Upper lobe of right lung (tissue), 1 donor: ENCODE measurements around the gene ZNF385B. TPM values are rescaled to one million over a fixed set of nuclear protein-coding genes. Genes with fewer than 3 reads are reported as not detected.

Experiments
- ATAC-seq: fragments of 200-7000 bp; cut with Tn5 transposase; one replicate; pipeline ENCODE4 v1.9.1; 2020; ENCODE audit warnings: mild to moderate bottlenecking, moderate library complexity
- DNase-seq: peaks from one replicate; pipeline ENCODE4 v3.0.0-alpha.2; 2020
- H3K27ac ChIP-seq: fragments of 200-600 bp; one replicate; pipeline ENCODE4 v1.8.0; 2022
- H3K27me3 ChIP-seq: fragments of 200-600 bp; one replicate; pipeline ENCODE4 v1.8.0; 2022; ENCODE audit warnings: mild to moderate bottlenecking
- H3K36me3 ChIP-seq: fragments of 200-600 bp; one replicate; pipeline ENCODE4 v1.8.0; 2022
- H3K4me1 ChIP-seq: fragments of 200-600 bp; one replicate; pipeline ENCODE4 v1.8.0; 2022
- H3K4me3 ChIP-seq: fragments of 200-600 bp; one replicate; pipeline ENCODE4 v1.8.0; 2022; ENCODE audit warnings: mild to moderate bottlenecking
- H3K9me3 ChIP-seq: fragments of 200-600 bp; one replicate; pipeline ENCODE4 v1.8.0; 2022
- CTCF ChIP-seq: fragments of 200-600 bp; IDR thresholded peaks from one replicate; pipeline ENCODE4 v1.8.0; 2022; ENCODE audit warnings: antibody characterized with exemption
- intact Hi-C: fragments of 100-400 bp; cut with DNase I; formaldehyde crosslinking; loops from one replicate; pipeline ENCODE4 v1.11.0; 2022
- total RNA-seq: library from RNA; stranded (reverse); fragmentation: NEBNext Ultra II Directional; extraction: Animal tissue kit (Norgen Biotek cat#: 25700); gene quantifications from one replicate; pipeline ENCODE4 v1.2.1, GENCODE V29; 2021
- donor health status: DM: no; HTN: yes; CAD: no; lungs with severe emphysema.

Gene ZNF385B
- total RNA-seq, 1 donor from 2014 or later: 62.3 TPM

DNA sequence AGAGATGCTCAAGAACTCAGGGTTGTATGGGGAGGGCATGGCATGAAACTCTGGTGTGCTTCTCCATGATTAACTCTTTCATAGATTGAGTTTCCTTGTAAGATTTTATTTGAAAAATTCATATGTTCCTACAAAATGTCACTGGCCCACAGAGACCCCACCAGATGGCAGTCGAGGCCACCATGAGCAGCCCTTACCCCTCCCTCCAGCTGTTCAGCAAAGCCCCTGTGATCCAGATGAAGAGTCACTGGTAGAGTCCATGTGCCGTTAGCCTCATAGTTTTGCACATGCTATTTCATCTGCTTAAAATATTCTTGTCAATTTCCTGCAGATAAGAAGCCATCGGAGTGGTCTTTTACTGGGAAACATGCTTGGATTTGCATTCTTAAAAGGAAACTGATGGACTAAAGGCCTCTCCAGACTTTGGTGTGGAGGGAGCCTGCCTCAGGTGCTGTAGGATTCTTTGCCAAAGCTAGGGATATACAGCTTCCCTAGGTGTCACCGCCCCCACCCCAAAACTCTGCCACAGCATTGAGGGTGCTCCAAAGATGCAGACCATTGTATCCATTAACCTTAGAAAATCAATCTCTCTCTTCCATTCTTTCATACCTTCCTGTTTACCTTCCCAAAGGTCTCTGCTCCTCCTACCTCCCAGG lies 18.8 kb downstream of the ZNF385B start:
- Histone ChIP-seq H3K36me3 (no peaks in the 10 kb centered on the region), H3K27ac (no peak overlapping the region), H3K4me1 (no peaks in the 10 kb centered on the region), H3K9me3 (no peaks in the 10 kb centered on the region), H3K4me3 (no peak overlapping the region), H3K27me3 (no peaks in the 10 kb centered on the region)
- peak; percentile 28 for TF ChIP-seq CTCF
- DNase-seq: no peak
- intact Hi-C loops: no loop called here
- ATAC-seq: no peak

GRCh38 chr2:179840840-179841239 lies 20.6 kb downstream of the ZNF385B start:
- no peaks in the 10 kb centered on the region for H3K4me1 ChIP-seq
- DNase-seq (no peak), ATAC-seq (no peak)
- no peak for TF ChIP-seq CTCF
- H3K4me3 ChIP-seq: no peak overlapping the region
- H3K27me3 ChIP-seq: no peaks in the 10 kb centered on the region
- intact Hi-C loops: no loop called here
- H3K27ac ChIP-seq: no peak overlapping the region
- no peaks in the 10 kb centered on the region for H3K36me3 ChIP-seq
- H3K9me3 ChIP-seq: no peaks in the 10 kb centered on the region

DNA sequence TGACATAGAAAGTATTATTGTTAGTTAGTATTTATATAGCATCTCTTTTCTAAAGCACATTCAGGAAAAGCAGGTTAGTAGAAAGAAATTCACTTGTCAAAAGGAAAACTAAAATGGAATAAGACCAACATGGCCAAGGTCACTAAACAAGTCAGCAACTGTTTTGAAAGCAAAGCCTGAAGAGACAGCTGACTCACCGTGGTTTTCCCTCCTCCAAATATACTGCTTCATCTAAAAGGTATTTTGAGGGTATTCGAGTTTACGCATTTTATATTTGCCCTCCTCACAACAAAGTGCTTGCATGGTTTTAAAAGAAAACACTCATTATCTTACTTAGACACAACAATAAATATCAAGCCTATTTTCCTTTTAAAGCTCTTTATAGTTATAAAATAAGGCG lies 24.0 kb downstream of the ZNF385B start:
- DNase-seq: no peak

GRCh38 chr2:179830043-179830787 lies 31.2 kb downstream of the ZNF385B start:
- no peak for ATAC-seq
- TF ChIP-seq CTCF: no peak
- no peaks in the 10 kb centered on the region for H3K9me3 ChIP-seq
- no peak overlapping the region for H3K4me3 ChIP-seq
- no peak overlapping the region for H3K27ac ChIP-seq
- intact Hi-C loops: no loop called here
- no peaks in the 10 kb centered on the region for H3K4me1 ChIP-seq
- H3K36me3 ChIP-seq: no peaks in the 10 kb centered on the region
- H3K27me3 ChIP-seq: no peaks in the 10 kb centered on the region
- DNase-seq: no peak

More for the DNA sequence above, 24.0 kb downstream of the ZNF385B start:
- Histone ChIP-seq H3K4me1 (no peaks in the 10 kb centered on the region), H3K4me3 (no peak overlapping the region), H3K36me3 (no peaks in the 10 kb centered on the region), H3K9me3 (no peaks in the 10 kb centered on the region), H3K27me3 (no peaks in the 10 kb centered on the region), H3K27ac (no peak overlapping the region)
- ATAC-seq: peak; percentile 32
- intact Hi-C loops: no loop called here
- no peak for TF ChIP-seq CTCF

- intact Hi-C loops: no loop called here
- H3K4me3 ChIP-seq: no peak overlapping the region
- H3K27ac ChIP-seq: no peak overlapping the region
- H3K9me3 ChIP-seq: no peaks in the 10 kb centered on the region
- no peak for TF ChIP-seq CTCF
- no peaks in the 10 kb centered on the region for H3K4me1 ChIP-seq
- no peaks in the 10 kb centered on the region for H3K36me3 ChIP-seq
- no peaks in the 10 kb centered on the region for H3K27me3 ChIP-seq
- no peak for ATAC-seq
- DNase-seq: no peak
These were observed 35.1 kb downstream of the ZNF385B start for GRCh38 chr2:179826297-179826696.
